ENCODE results near the gene SLC45A1.
"Not testable (repeated sequence)": the region's sequence is repeated elsewhere in the genome, so short reads cannot be mapped to it uniquely, and the experiment has no call there.

Gene SLC45A1

DNA sequence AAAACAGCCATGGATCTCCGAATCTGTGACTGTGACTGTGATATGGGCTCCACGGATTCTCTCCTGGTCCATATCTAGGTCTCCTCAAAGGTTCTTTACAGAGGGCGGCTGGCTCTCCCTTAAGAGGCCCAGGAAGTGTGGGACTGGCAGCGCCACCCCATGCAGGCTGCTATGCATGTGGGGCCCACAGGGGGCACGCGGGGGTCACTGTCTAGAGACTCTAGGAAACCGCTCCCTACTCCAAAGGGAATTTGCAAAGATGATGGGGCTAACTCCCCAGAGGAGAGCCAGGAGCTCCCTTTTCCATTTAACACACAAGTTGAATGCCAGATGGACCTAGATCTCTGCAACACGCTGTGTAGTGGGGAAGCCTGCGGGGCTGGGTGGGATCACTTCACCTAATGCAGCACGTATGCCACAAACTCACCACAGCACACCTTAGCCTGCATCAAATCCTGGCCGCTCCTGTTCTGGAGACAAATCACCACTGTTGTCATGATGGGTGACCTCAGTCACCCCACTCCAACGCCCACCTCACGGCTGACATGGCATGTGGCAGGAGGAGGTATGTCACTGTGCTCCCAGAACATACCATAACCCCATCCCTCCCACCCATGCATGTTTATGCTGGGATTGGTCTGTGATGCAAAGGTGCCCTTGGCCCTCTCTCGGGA lies 61.7 kb downstream of the SLC45A1 start:
- no peak overlapping the region for H3K27ac ChIP-seq
- TF ChIP-seq ZFX (IDR thresholded peaks at IDR 0.05) (no peak), CTCF (conservative IDR thresholded peaks at IDR 0.05) (no peak)

GRCh38 chr1:8380310-8380709 lies 62.4 kb downstream of the SLC45A1 start:
- not testable (repeated sequence) for H3K27ac ChIP-seq

DNA sequence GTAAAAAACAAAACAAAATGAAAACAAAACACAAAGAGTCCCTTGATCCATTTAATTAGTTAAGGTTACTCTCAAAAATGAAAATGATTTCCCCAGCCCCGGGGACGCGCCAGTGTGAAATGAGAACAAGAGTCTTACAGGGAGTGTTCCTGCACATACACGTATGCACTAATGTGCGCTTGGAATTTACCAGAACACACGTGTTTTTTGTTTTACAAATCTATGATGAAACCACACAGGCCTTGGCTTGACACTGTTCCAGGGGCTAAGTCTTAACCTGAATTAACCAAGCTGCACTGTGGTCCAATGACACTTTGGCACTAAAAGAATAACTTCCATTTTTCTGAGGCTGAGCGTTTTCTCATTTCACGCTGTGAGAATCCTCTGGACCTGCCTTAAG lies 63.7 kb downstream of the SLC45A1 start:
- TF ChIP-seq ZFX (IDR thresholded peaks at IDR 0.05) (no peak), CTCF (conservative IDR thresholded peaks at IDR 0.05) (no peak)
- no peak overlapping the region for H3K27ac ChIP-seq

- TF ChIP-seq CTCF (conservative IDR thresholded peaks at IDR 0.05) (no peak), ZFX (IDR thresholded peaks at IDR 0.05) (no peak)
- H3K27ac ChIP-seq: no peak overlapping the region
Observed at GRCh38 chr1:8382051-8382505, 64.2 kb downstream of the SLC45A1 start.

GRCh38 chr1:8382608-8383505 lies 64.9 kb downstream of the SLC45A1 start:
- TF ChIP-seq CTCF (conservative IDR thresholded peaks at IDR 0.05) (no peak), ZFX (IDR thresholded peaks at IDR 0.05) (no peak)
- H3K27ac ChIP-seq: no peak overlapping the region

DNA sequence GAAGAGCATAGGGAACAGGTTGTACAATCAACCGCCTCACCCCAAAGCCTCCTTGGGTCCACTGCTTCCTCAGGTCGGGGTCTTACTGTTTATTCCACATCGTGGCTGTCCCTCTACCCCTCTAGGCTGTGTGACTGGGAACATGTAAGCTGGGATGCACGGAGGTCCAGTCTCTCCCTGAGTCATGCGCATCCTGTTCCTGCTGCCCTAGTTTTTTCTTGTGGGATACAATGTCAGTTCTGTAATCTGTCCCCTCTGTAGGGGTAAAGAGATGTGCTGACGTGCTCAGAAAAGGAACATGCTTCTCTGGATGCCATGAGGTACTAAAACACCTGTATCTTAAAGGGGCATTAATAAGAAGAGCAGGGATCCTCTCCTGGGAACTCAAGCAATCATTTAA lies 66.2 kb downstream of the SLC45A1 start:
- no peak for TF ChIP-seq ZFX (IDR thresholded peaks at IDR 0.05)
- H3K27ac ChIP-seq: no peak overlapping the region

GRCh38 chr1:8384577-8384976 lies 66.7 kb downstream of the SLC45A1 start:
- TF ChIP-seq CTCF (conservative IDR thresholded peaks at IDR 0.05) (no peak), ZFX (IDR thresholded peaks at IDR 0.05) (no peak)
- no peak overlapping the region for H3K27ac ChIP-seq

DNA sequence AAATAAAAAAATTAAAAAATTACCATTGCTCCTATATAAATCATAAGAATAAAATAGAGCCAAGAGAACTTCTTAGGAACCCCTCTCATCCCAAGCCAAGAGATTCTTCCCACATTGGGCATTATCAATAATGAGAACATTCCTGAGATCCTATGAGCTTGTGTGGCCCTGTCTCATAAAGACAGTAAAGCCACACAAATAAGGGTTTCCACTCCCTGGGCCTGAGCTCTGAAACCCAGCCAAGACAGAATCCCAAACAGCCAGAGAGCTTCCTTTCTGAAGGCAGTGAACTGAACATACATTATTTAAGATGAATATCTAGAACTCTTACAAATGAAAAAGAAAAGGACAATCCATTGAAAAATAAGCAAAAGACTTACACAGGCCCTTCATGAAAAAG lies 68.3 kb downstream of the SLC45A1 start:
- TF ChIP-seq ZFX (IDR thresholded peaks at IDR 0.05): no peak
- TF ChIP-seq CTCF (conservative IDR thresholded peaks at IDR 0.05): no peak
- H3K27ac ChIP-seq: no peak overlapping the region
